Suprapubic skin (tissue), 3 donors: ENCODE measurements around the gene POTEH.
"Not testable (repeated sequence)": the region's sequence is repeated elsewhere in the genome, so short reads cannot be mapped to it uniquely, and the experiment has no call there.

ENCODE experiments used
- POLR2A ChIP-seq, 2 donors: fragments of 450-650 bp; IDR thresholded peaks; one replicate each; pipeline ENCODE4 v1.6.1; 2017; ENCODE audit warnings: antibody characterized with exemption in 2 of 2, mild to moderate bottlenecking in 2 of 2, moderate library complexity in 2 of 2
- TF ChIP-seq, protein P1 (sequence below), 2 donors: fragments of 200-600 bp in 1 of 2; fragments of 450-650 bp in 1 of 2; sonication (generic) in 1 of 2; IDR thresholded peaks; one replicate each; pipeline ENCODE4 v1.5.1; 2016 to 2019; ENCODE audit warnings: antibody characterized with exemption in 2 of 2, mild to moderate bottlenecking in 1 of 2, moderate library complexity in 1 of 2

DNA sequence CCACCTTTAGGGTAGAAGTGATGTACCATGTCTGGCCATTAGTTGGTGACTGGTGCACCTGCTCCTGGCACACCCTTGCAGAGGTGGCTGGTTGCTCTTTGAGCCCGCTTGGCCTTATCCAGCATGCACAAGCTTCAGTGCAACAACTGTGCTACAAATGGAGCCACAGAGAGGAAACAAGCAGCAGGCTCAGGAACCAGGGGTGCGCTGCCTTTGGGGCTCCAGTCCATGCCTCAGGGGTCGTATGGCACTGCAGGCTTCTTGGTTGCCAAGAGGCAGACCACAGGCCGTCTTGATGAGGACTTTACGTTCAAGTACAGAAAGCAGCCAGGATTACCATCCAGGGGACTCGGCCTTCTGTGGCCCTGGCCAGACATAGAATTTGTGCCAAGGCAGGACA, 44.6 kb downstream of the POTEH start:
- TF ChIP-seq, protein P1, sequence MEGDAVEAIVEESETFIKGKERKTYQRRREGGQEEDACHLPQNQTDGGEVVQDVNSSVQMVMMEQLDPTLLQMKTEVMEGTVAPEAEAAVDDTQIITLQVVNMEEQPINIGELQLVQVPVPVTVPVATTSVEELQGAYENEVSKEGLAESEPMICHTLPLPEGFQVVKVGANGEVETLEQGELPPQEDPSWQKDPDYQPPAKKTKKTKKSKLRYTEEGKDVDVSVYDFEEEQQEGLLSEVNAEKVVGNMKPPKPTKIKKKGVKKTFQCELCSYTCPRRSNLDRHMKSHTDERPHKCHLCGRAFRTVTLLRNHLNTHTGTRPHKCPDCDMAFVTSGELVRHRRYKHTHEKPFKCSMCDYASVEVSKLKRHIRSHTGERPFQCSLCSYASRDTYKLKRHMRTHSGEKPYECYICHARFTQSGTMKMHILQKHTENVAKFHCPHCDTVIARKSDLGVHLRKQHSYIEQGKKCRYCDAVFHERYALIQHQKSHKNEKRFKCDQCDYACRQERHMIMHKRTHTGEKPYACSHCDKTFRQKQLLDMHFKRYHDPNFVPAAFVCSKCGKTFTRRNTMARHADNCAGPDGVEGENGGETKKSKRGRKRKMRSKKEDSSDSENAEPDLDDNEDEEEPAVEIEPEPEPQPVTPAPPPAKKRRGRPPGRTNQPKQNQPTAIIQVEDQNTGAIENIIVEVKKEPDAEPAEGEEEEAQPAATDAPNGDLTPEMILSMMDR (IDR thresholded peaks at IDR 0.05) = not testable (repeated sequence)
- TF ChIP-seq POLR2A (IDR thresholded peaks at IDR 0.05) = not testable (repeated sequence)
